HG02840 (cell line): ENCODE data around the gene PHACTR3.

Experiments
- ATAC-seq: cut with Tn5 transposase; IDR thresholded peaks from one replicate; pipeline ENCODE4 v1.9.1; 2021; ENCODE audit warnings: mild to moderate bottlenecking, moderate library complexity, moderate number of reproducible peaks; ENCODE audit not compliant: unreplicated experiment, low FRiP score

Gene PHACTR3

GRCh38 chr20:59667131-59667530 is 62.8 kb downstream of the PHACTR3 start:
- ATAC-seq: no peak

GRCh38 chr20:59667981-59668515 is 63.7 kb downstream of the PHACTR3 start:
- no peak for ATAC-seq

DNA sequence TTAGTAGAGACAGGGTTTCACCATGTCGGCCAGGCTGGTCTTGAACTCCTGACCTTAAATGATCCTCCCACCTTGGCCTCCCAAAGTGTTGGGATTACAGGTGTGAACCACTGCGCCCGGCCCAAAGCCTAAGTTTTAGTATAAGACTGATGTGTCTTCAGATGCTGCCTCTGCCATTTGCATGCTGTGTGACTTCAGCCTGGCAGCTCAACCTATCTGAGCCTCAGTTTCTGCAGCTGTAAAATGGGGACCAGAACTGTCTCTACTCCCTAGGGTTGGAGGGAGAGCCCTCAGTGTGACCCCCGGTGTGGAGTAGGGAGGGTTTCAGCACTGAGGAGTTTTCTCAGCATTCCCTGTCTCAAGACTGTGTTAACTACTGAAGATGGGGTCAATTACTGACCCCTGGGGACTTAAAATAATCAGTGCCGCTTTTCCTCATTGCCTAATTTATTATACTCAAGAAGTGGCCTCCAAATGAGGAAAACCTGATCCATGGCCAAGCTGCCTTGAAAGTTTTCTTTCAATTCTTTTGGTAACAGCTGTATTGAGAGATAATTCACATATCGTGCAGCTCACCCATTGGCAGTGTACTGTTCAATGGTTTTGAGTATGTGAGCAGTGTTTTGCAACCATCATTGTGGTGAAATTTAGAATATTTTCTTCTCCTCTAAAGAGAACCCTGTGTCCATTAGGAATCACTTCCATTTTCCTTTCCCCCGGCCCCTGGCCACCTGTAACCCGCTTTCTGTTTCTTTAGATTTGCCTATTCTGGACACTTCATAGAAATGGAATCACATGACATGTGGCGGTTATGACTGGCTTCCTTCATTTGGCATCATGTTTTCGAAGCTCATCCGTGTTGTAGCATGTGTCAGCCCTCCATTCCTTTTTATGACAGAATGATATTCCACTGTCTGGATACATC is 64.8 kb downstream of the PHACTR3 start:
- no peak for ATAC-seq

DNA sequence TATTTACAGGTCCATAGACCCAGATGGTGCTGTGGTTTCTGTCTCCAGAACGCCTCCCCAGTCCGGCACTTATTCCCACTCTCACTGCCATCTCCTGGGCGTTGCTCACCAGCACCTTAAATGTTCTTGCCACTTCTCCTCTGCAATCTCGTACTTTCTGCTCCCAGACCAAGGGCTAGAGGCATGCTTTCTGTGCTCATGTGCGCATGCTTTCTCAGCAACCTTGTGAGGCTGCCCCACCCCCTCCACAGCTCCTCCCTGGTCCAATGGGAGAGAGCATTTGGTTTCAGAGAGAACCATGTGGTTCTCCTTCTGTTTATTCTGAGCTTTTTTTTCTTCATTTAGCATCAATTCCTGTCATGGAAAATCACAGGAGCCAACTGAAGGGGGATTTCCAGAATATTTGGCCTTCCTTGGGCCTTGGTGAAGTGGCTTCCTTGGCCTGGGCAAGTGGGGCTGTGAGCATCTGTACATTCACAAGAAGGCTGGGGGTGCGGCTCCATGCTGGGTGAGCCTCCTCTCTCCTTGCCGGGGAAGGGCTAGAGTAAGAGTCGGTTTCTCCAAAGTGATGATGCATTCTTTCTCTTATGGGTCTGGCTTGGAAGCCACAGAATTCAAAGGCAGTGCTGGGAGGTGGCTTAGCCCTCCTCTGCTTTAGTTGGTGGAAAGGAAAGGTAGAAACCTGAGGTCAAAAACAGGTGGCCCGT is 66.6 kb downstream of the PHACTR3 start:
- no peak for ATAC-seq

GRCh38 chr20:59671661-59672471 is 67.5 kb downstream of the PHACTR3 start:
- ATAC-seq: no peak

GRCh38 chr20:59672576-59672975 is 68.2 kb downstream of the PHACTR3 start:
- ATAC-seq: no peak

GRCh38 chr20:59673288-59673997 is 69.1 kb downstream of the PHACTR3 start:
- no peak for ATAC-seq

DNA sequence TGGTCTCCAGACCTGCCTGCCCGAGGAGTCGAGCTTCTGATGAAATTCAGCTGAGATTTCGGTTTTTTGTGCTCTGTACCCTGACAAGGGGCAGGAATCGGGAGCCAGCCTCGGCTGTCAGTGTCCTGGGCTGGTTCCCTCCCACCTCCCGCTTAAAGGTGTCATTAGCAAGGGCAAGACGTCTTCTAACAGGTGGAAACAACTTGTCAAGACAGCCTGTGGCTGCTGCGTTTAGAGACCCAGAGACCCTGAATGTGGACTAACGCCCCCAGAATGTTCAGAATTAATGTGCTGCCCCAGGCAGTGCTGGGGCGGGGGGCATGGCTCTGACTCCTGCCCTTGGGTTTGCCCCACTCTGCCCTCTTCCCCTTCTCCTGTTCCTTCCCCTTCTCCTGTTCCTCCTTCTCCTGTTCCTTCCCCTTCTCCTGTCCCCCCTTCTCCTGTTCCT is 69.7 kb downstream of the PHACTR3 start:
- no peak for ATAC-seq

- no peak for ATAC-seq
Measured at GRCh38 chr20:59676126-59676850, 71.9 kb downstream of the PHACTR3 start.

DNA sequence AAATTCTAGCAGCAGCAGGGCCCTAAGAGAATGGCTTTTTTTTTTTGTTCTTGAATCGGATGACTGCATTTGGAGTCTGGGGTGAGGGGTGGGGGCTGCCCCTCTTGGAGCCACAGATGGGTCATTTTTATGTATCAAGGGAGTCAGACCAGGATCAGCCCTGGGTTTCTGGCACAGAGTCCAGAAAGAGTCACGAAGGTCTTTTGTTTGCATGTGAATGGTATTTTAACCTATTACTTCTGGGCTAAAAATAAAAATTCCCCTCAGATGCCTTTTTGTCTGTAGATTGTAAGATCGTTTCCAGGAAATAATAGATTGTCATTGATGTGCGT is 72.5 kb downstream of the PHACTR3 start:
- ATAC-seq: no peak

- ATAC-seq: no peak
Measured at GRCh38 chr20:59677586-59677985, 73.2 kb downstream of the PHACTR3 start.

DNA sequence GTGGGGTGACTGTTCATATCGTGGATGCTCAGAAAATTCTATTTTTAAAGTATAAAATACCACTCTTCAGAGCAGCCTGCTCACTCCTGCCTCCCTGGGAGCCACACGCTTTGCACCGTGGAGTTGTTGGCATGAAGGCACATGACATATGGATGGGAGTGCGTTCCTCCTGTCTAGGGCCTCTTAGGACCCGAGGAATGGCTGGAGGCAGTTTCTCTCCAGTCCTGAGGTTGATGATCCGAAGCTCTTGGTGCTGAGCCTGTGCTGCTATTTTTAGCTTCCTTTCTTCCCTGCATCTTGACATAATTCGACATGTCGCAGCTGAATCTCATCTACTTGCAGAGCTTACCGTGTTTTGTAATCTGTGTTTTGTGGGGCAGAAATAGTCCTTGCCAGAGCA is 73.9 kb downstream of the PHACTR3 start:
- no peak for ATAC-seq

DNA sequence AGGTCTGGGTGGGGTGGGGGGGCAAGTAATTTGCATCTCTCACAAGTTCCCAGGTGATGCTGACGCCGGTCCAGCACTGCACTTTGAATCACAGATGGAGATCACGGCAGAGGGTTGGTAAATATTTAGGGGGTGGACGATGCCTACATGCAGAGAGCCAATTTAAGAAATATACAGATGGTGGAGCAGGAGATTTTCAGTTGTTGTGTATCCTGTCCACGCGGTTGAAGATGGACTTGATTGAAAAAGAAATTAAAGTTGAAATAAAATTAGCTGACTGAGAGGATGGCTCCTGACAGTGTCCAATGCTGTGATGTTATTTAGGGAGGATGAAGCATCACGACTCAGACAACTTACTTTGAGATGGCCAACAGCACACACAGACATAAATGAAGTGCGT is 74.6 kb downstream of the PHACTR3 start:
- ATAC-seq: no peak

GRCh38 chr20:59680148-59680650 is 75.9 kb downstream of the PHACTR3 start:
- ATAC-seq: no peak

DNA sequence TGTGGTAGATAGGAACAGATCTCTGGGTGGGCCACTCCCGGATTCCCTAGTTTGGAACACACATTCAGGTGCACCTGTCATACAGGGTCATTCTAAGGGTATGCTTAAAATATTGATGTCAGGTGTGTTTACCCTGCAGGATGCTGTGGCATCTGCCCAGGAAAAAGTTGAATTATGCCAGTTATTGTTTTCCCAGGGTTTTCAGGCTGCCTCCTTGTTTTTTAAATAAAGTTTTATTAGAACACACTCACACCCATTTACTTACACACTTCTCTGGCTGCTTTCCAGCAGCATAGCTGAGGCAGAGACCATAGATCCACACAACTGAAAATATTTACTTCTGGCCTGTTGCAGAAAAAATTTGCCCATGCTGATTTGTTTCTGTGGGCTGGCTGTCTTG is 76.5 kb downstream of the PHACTR3 start:
- no peak for ATAC-seq

DNA sequence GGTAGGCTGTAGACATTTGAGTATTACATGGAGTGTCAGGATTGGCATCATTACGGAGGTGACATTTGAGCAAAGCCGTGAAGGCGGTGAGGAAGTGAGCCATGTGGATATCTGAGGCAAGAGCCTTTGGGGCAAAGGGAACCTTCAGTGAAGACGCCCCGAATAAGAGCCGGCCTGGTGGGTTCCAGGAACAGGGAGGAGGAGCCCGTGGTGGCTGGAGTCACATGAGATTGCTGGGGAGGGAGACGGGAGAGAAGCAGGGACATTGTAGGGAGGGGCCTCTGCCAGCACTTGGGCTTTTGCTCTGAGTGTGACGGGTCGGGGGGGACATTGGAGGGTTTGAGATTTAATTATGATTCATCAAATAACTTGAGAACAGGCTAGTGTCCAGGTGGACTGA is 78.3 kb downstream of the PHACTR3 start:
- no peak for ATAC-seq

- no peak for ATAC-seq
Measured at GRCh38 chr20:59683181-59683580, 78.8 kb downstream of the PHACTR3 start.

GRCh38 chr20:59684685-59685242 is 80.4 kb downstream of the PHACTR3 start:
- no peak for ATAC-seq
